ENCODE measurements around the gene CITED2.

- TF ChIP-seq CTCF (conservative IDR thresholded peaks at IDR 0.05): no peak
- no peak for TF ChIP-seq EZH2 (IDR thresholded peaks at IDR 0.05; ENCODE audit: low read depth)
Observed at GRCh38 chr6:139388384-139388783, 13.9 kb upstream of the CITED2 start.

All from PC-9 (cell line).